HepG2 (cell line): ENCODE data around the gene EEFSEC. TPM values are rescaled to one million over a fixed set of nuclear protein-coding genes. Genes with fewer than 3 reads are reported as not detected.

Experiments used
- ATAC-seq: fragments of 200-7000 bp; cut with Tn5 transposase; 3 replicates; pipeline ENCODE4 v1.9.1; 2020; ENCODE audit warnings: mild to moderate bottlenecking, moderate library complexity
- BruUV-seq: library from RNA; stranded (reverse); fragments of 400-500 nt; replicated peaks from 2 replicates; lab custom pipeline; 2021; lab: Mats Ljungman, UMichigan
- CTCF ChIA-PET: fragments of 300-600 bp; formaldehyde crosslinking; extraction: SDS; loops from one replicate; lab custom pipeline; 2021; ENCODE audit warnings: low total read pairs, inconsistent platforms, low intra/inter-chr PET ratio; lab: Yijun Ruan, JAX
- POLR2A ChIA-PET: fragments of 350-600 bp; sonication (Branson Sonifier 250); formaldehyde crosslinking; loops from one replicate; lab custom pipeline; 2020; ENCODE audit warnings: antibody characterized with exemption, inconsistent platforms; lab: Yijun Ruan, JAX
- DNase-seq: peaks from one replicate; pipeline ENCODE4 v3.0.0-alpha.2; 2015; ENCODE audit warnings: low spot score
- FAIRE-seq: peaks from 3 replicates; lab custom pipeline; 2011; peaks lifted over from hg19 to GRCh38; lab: Jason Lieb, UNC
- H2AFZ ChIP-seq: one replicate; pipeline ENCODE4 v1.6.1; 2011; ENCODE audit warnings: low read length, inconsistent platforms
- H3K27ac ChIP-seq: fragments of 300-600 bp; 3 replicates; pipeline ENCODE4 v1.8.0; 2011; ENCODE audit warnings: mixed run types, mild to moderate bottlenecking, mixed read lengths, low read length, inconsistent platforms; ENCODE audit not compliant: insufficient read depth; ENCODE audit errors: extremely low read length
- H3K27me3 ChIP-seq, 2 experiments: fragments of 200-600 bp in 1 of 2; 2 replicates in 1 of 2; 3 replicates in 1 of 2; pipeline versions ENCODE4 v1.6.0 to v1.8.0; 2011; ENCODE audit warnings: low read length in 2 of 2, mild to moderate bottlenecking in 2 of 2, moderate library complexity in 2 of 2, inconsistent platforms in 1 of 2; ENCODE audit not compliant: insufficient read depth in 2 of 2, control insufficient read depth in 1 of 2
- H3K36me3 ChIP-seq, 2 experiments: fragments of 200-600 bp in 1 of 2; replicated peaks in 1 of 2; 2 replicates in 1 of 2; 3 replicates in 1 of 2; pipeline versions ENCODE4 v1.5.1 to v1.8.0; 2011; ENCODE audit warnings: low read length in 2 of 2, inconsistent platforms in 1 of 2; ENCODE audit not compliant: insufficient read depth in 2 of 2, control insufficient read depth in 1 of 2
- H3K4me1 ChIP-seq: 2 replicates; pipeline ENCODE4 v1.5.1; 2012; ENCODE audit warnings: low read length, inconsistent platforms; ENCODE audit not compliant: insufficient read depth
- H3K4me2 ChIP-seq: 2 replicates; pipeline ENCODE4 v1.6.0; 2011; ENCODE audit warnings: low read depth, low read length, inconsistent platforms
- H3K4me3 ChIP-seq, 3 experiments: fragments of 200-600 bp in 1 of 3; sonication (generic), shearing (Covaris generic) in 1 of 3; replicated peaks in 1 of 3; 2 replicates each; pipeline ENCODE4 v1.5.1; 2011 to 2016; ENCODE audit warnings: low read length in 3 of 3, inconsistent platforms in 2 of 3, low read depth in 2 of 3, mild to moderate bottlenecking in 2 of 3, control low read depth in 1 of 3, mixed read lengths in 1 of 3; ENCODE audit not compliant: insufficient read depth in 1 of 3
- H3K79me2 ChIP-seq: one replicate; pipeline ENCODE4 v1.6.1; 2011; ENCODE audit warnings: low read length, inconsistent platforms; ENCODE audit not compliant: insufficient read depth
- H3K9ac ChIP-seq: 2 replicates; pipeline ENCODE4 v1.6.0; 2011; ENCODE audit warnings: mild to moderate bottlenecking, low read depth, low read length, inconsistent platforms; ENCODE audit not compliant: insufficient read depth
- H3K9me3 ChIP-seq: 2 replicates; pipeline ENCODE4 v1.5.1; 2012; ENCODE audit warnings: mild to moderate bottlenecking, low read length
- H4K20me1 ChIP-seq: 2 replicates; pipeline ENCODE4 v1.6.0; 2011; ENCODE audit warnings: inconsistent platforms, mild to moderate bottlenecking, low read length, moderate library complexity; ENCODE audit not compliant: insufficient read depth
- NFYC ChIP-seq: IDR thresholded peaks from 2 replicates; pipeline ENCODE4 v1.6.1; 2016; ENCODE audit warnings: missing genetic modification reagents, missing compliant biosample characterization
- ZNF724P ChIP-seq: sonication (generic); formaldehyde crosslinking; IDR thresholded peaks from 2 replicates; pipeline ENCODE4 v1.8.0; 2022; ENCODE audit warnings: missing genetic modification reagents, borderline replicate concordance
- WGBS: methylation state at CpG from one replicate; pipeline ENCODE4 v1.1.6; 2017; ENCODE audit warnings: low lambda C conversion rate; 5-methylcytosine and 5-hydroxymethylcytosine counted together
- in situ Hi-C: cut with HindIII; loops from 2 replicates; pipeline ENCODE4 v1.10.0; 2017; ENCODE audit warnings: low pct_unique_long_range_greater_than_20kb; ENCODE audit not compliant: extremely low pct_ligation_motif_present
- intact Hi-C: fragments of 100-400 bp; cut with micrococcal nuclease; formaldehyde crosslinking; loops from one replicate; pipeline ENCODE4 v1.10.0; 2022; ENCODE audit not compliant: unreplicated experiment
- polyA plus RNA-seq, 8 experiments: library from polyadenylated mRNA; depleted of rRNA in 3 of 8; stranded (reverse) in 7 of 8; unstranded in 1 of 8; fragments of >200 nt; fragmentation: Illumina TruSeq in 4 of 8; extraction: Trizol in 4 of 8; gene quantifications; 2 replicates each; pipeline versions ENCODE4 v1.2.1 to v1.2.3, GENCODE V29; 2011 to 2016; ENCODE audit warnings: low read depth in 4 of 8, missing spikeins in 1 of 8, mixed read lengths in 1 of 8; ENCODE audit not compliant: insufficient read depth in 1 of 8
- total RNA-seq, 5 experiments: library from RNA; depleted of rRNA; stranded (reverse); fragments of >200 nt; fragmentation: Illumina TruSeq; extraction: Trizol; gene quantifications; 2 replicates each; pipeline ENCODE4 v1.2.3, GENCODE V29; 2016; ENCODE audit warnings: low read depth in 1 of 5
- TF ChIP-seq, protein P1 (sequence below): sonication (generic); formaldehyde crosslinking; IDR thresholded peaks from 2 replicates; pipeline ENCODE4 v1.5.0; 2020; ENCODE audit warnings: mild to moderate bottlenecking, missing genetic modification reagents
- TF ChIP-seq, protein P2 (sequence below), 2 experiments: sonication (generic) in 1 of 2; formaldehyde crosslinking in 1 of 2; IDR thresholded peaks; 2 replicates each; pipeline versions ENCODE4 v1.4.0 to v1.6.1; 2018 to 2020; ENCODE audit warnings: missing genetic modification reagents in 2 of 2, borderline replicate concordance in 1 of 2, low read depth in 1 of 2, mild to moderate bottlenecking in 1 of 2, missing biosample characterization in 1 of 2
- TF ChIP-seq, protein P3 (sequence below): sonication (generic); formaldehyde crosslinking; IDR thresholded peaks from 2 replicates; pipeline ENCODE4 v1.4.0; 2020; ENCODE audit warnings: missing genetic modification reagents

EEFSEC gene
- total and polyA plus RNA-seq, 2 of the 13 experiments (the other 11 are each of a cell fraction or from before 2014, with no cell fraction given), result 6.4 to 24.2 TPM

DNA sequence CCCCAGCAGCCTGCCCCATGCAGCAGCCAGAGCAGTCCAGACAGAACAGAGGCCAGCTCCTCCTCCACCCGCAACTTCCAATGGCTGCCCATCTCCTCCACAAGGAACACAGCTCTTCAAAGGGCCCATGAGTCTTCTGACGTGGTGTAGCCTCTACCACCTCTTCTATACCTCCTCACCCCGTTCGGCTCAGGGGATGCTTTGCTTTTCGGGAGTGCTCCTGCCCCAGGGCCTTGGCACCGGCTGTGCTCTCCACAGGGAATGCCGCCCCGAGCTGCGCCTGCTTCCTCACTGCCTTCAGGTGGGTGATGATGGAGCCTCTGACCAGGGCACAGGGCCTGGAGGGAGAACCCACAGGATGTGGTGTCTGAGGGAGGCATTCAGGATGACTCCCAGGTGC is 298.8 kb downstream of the EEFSEC start:
- Histone ChIP-seq H3K4me3 (no peak overlapping the region), H4K20me1 (no peaks in the 10 kb centered on the region), H2AFZ (no peak overlapping the region), H3K27ac (no peak overlapping the region), H3K27me3 (peaks cover 19 to 98% of the 10 kb centered on the region in 2 experiments), H3K9me3 (no peaks in the 10 kb centered on the region), H3K79me2 (no peaks in the 10 kb centered on the region), H3K4me2 (no peak overlapping the region), H3K4me1 (no peaks in the 10 kb centered on the region), H3K36me3 (no peaks in the 10 kb centered on the region), H3K9ac (no peak overlapping the region)
- DNase-seq (no peak), FAIRE-seq (no peak), ATAC-seq (no peak)
- ChIA-PET CTCF (no interaction called here), POLR2A (no interaction called here)
- intact Hi-C loops, result no loop called here
- 41% methylated on average over 9 of the region's 9 CpGs for WGBS
- in situ Hi-C loops, result no loop called here
- no TSS peak for BruUV-seq
- TF ChIP-seq ZNF724P (CRISPR knock-in tag), result no peak
- TF ChIP-seq, protein P1, sequence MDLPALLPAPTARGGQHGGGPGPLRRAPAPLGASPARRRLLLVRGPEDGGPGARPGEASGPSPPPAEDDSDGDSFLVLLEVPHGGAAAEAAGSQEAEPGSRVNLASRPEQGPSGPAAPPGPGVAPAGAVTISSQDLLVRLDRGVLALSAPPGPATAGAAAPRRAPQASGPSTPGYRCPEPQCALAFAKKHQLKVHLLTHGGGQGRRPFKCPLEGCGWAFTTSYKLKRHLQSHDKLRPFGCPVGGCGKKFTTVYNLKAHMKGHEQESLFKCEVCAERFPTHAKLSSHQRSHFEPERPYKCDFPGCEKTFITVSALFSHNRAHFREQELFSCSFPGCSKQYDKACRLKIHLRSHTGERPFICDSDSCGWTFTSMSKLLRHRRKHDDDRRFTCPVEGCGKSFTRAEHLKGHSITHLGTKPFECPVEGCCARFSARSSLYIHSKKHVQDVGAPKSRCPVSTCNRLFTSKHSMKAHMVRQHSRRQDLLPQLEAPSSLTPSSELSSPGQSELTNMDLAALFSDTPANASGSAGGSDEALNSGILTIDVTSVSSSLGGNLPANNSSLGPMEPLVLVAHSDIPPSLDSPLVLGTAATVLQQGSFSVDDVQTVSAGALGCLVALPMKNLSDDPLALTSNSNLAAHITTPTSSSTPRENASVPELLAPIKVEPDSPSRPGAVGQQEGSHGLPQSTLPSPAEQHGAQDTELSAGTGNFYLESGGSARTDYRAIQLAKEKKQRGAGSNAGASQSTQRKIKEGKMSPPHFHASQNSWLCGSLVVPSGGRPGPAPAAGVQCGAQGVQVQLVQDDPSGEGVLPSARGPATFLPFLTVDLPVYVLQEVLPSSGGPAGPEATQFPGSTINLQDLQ, result no peak
- TF ChIP-seq NFYC (CRISPR knock-in tag), result no peak
- TF ChIP-seq, protein P2, sequence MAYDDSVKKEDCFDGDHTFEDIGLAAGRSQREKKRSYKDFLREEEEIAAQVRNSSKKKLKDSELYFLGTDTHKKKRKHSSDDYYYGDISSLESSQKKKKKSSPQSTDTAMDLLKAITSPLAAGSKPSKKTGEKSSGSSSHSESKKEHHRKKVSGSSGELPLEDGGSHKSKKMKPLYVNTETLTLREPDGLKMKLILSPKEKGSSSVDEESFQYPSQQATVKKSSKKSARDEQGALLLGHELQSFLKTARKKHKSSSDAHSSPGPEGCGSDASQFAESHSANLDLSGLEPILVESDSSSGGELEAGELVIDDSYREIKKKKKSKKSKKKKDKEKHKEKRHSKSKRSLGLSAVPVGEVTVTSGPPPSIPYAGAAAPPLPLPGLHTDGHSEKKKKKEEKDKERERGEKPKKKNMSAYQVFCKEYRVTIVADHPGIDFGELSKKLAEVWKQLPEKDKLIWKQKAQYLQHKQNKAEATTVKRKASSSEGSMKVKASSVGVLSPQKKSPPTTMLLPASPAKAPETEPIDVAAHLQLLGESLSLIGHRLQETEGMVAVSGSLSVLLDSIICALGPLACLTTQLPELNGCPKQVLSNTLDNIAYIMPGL (CRISPR knock-in tag; IDR thresholded peaks at IDR 0.05; ENCODE audit: borderline replicate concordance in 1 of 2, low read depth in 1 of 2), result no peak
- TF ChIP-seq, protein P3, sequence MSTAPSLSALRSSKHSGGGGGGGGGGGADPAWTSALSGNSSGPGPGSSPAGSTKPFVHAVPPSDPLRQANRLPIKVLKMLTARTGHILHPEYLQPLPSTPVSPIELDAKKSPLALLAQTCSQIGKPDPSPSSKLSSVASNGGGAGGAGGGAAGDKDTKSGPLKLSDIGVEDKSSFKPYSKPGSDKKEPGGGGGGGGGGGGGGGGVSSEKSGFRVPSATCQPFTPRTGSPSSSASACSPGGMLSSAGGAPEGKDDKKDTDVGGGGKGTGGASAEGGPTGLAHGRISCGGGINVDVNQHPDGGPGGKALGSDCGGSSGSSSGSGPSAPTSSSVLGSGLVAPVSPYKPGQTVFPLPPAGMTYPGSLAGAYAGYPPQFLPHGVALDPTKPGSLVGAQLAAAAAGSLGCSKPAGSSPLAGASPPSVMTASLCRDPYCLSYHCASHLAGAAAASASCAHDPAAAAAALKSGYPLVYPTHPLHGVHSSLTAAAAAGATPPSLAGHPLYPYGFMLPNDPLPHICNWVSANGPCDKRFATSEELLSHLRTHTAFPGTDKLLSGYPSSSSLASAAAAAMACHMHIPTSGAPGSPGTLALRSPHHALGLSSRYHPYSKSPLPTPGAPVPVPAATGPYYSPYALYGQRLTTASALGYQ, result no peak
